Adipocyte (in vitro differentiated cells): Measurements from ENCODE around the gene MPP1.
"Not testable (repeated sequence)": the region's sequence is repeated elsewhere in the genome, so short reads cannot be mapped to it uniquely, and the experiment has no call there.

Source experiments
- DNase-seq: peaks from one replicate; pipeline ENCODE4 v3.0.0-alpha.2; 2015; ENCODE audit warnings: low read depth
- H3K27me3 ChIP-seq: replicated peaks from 2 replicates; pipeline ENCODE4 v1.7.0; 2013; ENCODE audit warnings: mild to moderate bottlenecking, low read length, moderate library complexity; ENCODE audit not compliant: control insufficient read depth, insufficient read depth
- H3K36me3 ChIP-seq: 2 replicates; pipeline ENCODE4 v1.7.0; 2013; ENCODE audit warnings: low read length, mild to moderate bottlenecking, moderate library complexity; ENCODE audit not compliant: control insufficient read depth, insufficient read depth, severe bottlenecking
- H3K4me1 ChIP-seq: 2 replicates; pipeline ENCODE4 v1.7.0; 2013; ENCODE audit warnings: mild to moderate bottlenecking, low read length, moderate library complexity; ENCODE audit not compliant: control insufficient read depth, insufficient read depth
- H3K4me3 ChIP-seq: 2 replicates; pipeline ENCODE4 v1.7.0; 2013; ENCODE audit warnings: mild to moderate bottlenecking, low read length, moderate library complexity
- H3K9ac ChIP-seq: 2 replicates; pipeline ENCODE4 v1.7.0; 2013; ENCODE audit warnings: mild to moderate bottlenecking, low read length, moderate library complexity
- H3K9me3 ChIP-seq: 2 replicates; pipeline ENCODE4 v1.7.0; 2013; ENCODE audit warnings: mild to moderate bottlenecking, low read length, moderate library complexity; ENCODE audit not compliant: control insufficient read depth

MPP1 gene

DNA sequence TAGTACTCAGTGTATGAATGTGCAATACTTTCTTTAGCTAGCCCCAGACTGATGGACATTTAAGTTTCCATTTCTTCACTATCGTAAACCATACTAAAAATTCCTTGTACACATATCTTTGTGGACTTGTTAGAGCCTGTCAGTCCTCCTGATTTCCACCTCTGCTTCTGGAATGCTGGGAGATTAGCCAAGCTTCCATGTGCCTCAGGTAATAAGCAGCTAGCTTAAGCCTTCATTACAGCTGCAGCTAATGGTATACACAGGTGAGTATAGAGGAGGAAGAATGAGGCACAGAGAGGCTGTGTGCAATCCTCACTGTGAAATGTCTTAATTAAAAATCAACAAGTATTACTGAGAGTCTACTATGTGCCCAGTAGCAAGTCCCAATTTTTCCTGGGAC is 19.4 kb upstream of the MPP1 start:
- H3K27me3 ChIP-seq = no peaks in the 10 kb centered on the region
- no peaks in the 10 kb centered on the region for H3K36me3 ChIP-seq
- no peaks in the 10 kb centered on the region for H3K4me1 ChIP-seq
- no peak overlapping the region for H3K9ac ChIP-seq
- DNase-seq = no peak
- no peak overlapping the region for H3K4me3 ChIP-seq
- no peaks in the 10 kb centered on the region for H3K9me3 ChIP-seq

DNA sequence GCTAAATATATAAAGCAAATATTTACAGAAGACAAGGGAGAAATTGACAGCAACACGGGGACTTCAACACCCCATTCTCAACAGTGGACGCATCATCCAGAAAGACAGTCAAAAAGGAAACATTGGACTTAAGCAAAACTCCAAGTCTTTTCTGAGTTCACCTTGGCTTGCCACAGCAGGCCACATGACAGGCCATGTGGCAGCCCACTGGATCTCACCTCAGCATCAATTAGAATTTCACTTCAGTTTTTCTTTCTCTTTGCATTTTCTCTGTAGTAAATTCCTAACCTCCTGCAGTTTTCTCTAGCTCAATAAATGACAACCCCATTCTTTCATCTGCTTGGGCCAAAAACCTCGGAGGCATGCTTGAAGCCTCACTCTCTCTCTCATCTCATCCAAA is 16.7 kb upstream of the MPP1 start:
- no peak overlapping the region for H3K4me3 ChIP-seq

DNA sequence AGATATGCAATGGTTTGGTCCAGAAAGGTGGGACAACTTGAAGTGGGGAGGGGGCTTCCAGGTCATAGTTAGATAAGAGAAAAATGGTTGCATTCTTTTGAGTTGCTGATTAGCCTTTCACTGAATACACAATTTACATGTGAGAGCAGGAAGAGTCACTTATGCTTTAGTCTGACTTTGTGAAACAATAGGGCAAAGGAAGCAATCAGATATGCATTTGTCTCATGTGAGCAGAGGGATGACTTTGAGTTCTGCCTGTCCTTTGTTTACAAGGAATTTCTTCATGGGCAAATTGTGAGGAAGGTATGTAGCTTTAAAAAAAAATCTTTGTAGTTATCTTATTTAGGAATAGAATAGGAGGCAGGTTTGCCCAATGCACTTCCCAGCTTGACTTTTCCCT is 16.2 kb upstream of the MPP1 start:
- no peaks in the 10 kb centered on the region for H3K9me3 ChIP-seq
- H3K9ac ChIP-seq = no peak overlapping the region
- H3K4me1 ChIP-seq = no peaks in the 10 kb centered on the region
- H3K4me3 ChIP-seq = no peak overlapping the region
- H3K36me3 ChIP-seq = no peaks in the 10 kb centered on the region
- H3K27me3 ChIP-seq = no peaks in the 10 kb centered on the region
- DNase-seq = no peak

More for the DNA sequence above, 16.7 kb upstream of the MPP1 start:
- H3K36me3 ChIP-seq = no peaks in the 10 kb centered on the region
- no peaks in the 10 kb centered on the region for H3K9me3 ChIP-seq
- H3K4me1 ChIP-seq = no peaks in the 10 kb centered on the region
- H3K9ac ChIP-seq = no peak overlapping the region
- H3K27me3 ChIP-seq = no peaks in the 10 kb centered on the region
- no peak for DNase-seq

DNA sequence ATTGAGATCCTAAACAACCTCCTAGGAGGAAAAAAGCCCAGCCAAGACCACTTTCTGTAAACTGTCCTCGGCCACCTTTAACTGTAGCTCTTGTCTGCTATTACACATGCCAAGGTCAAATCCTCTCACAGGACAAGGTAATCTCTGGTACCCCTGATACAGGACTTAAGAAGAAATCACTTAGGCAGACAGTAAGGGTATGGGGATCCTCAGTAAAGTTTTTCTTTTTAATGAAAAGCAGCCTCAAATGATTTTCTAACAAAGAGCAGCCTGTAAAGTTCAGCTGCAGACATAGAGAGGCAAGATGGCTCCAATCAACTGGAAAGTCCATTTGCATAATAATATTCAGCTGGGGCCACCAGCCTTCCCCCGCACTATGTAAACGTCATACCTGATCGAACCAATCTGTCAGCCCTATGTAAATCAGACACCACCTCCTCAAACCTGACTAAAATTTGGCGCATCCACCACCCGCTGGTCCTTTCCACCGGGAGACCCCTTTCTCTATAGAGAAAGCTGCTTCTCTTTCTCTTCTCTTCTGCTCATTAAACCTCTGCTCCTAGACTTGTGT is 14.6 kb upstream of the MPP1 start:
- no peaks in the 10 kb centered on the region for H3K4me1 ChIP-seq
- H3K9me3 ChIP-seq = no peaks in the 10 kb centered on the region
- no peaks in the 10 kb centered on the region for H3K36me3 ChIP-seq

DNA sequence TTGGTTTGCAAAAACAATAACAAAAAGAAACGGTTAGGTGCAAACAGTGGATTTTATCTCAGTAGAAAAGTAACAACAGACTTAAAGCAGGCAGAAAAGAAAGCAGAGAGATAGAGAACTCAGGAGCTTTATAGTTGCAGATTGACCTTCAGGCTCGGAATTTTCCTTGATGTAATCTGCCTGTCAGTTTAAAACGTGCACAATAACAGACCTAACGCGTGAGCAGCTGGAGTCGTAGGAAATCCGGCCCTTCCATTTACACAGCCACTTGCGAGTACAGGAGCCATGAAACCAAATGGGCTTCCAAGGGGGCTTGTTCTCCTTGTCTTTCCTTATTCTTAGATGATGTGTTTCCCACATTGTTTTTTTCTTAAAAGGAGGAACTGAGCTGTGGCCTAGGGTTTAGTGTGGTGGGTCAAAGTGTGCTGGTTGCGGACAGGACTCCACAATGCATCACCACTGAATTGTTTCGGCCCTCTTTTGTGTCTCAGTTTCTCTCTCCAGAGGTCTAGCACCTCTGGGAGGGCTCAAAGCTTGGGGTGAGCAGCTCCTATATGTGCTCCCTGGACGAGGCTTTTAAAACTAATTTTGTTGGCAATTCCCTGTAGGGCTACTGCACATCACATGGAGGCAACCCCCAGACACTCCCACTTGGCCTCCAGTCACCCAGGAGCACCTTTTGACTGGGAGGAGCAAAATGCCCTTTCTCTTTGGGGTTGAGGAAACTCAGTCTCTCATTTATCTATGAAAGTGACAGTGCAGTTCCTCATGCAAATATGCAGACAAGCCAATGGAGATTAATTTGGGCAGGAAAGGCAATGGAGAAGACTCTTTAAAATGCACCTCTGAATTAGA is 13.9 kb upstream of the MPP1 start:
- Histone ChIP-seq H3K27me3 (no peaks in the 10 kb centered on the region), H3K9ac (no peak overlapping the region), H3K36me3 (no peaks in the 10 kb centered on the region), H3K4me3 (no peak overlapping the region), H3K9me3 (no peaks in the 10 kb centered on the region), H3K4me1 (no peaks in the 10 kb centered on the region)
- DNase-seq = no peak

More for the DNA sequence above, 14.6 kb upstream of the MPP1 start:
- Histone ChIP-seq H3K4me3 (no peak overlapping the region), H3K9ac (no peak overlapping the region), H3K27me3 (no peaks in the 10 kb centered on the region)
- no peak for DNase-seq

DNA sequence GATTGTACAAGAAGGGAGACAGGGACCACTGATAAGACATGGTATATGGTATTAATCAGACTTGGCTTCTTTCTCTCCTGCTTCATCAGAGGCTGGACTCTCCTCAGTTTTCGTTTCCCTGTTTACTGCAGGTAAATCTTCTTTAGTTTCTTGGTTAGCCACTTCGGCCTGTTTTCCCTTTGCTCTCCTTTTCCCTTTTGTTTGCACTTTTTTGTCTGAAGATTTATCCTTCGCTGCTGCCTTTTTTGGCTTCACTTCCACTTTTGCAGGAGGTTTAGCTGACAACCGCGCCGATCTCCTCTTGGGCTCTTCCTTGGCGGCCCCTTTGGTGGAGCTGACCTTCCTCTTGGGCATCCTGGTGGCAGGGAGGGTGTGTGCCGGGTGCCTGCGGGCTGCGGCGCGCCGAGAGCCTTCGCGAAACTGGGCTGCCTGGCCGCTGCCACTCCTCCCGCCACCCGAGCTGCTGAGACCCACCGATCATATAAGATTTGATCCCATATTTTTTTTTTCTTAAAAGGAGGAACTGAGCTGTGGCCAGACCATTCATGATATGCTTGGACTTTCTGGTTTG is 11.8 kb upstream of the MPP1 start:
- H3K9ac ChIP-seq, DNase-seq, H3K4me1 ChIP-seq, H3K36me3 ChIP-seq, H3K4me3 ChIP-seq, H3K27me3 ChIP-seq, H3K9me3 ChIP-seq: not testable (repeated sequence)

DNA sequence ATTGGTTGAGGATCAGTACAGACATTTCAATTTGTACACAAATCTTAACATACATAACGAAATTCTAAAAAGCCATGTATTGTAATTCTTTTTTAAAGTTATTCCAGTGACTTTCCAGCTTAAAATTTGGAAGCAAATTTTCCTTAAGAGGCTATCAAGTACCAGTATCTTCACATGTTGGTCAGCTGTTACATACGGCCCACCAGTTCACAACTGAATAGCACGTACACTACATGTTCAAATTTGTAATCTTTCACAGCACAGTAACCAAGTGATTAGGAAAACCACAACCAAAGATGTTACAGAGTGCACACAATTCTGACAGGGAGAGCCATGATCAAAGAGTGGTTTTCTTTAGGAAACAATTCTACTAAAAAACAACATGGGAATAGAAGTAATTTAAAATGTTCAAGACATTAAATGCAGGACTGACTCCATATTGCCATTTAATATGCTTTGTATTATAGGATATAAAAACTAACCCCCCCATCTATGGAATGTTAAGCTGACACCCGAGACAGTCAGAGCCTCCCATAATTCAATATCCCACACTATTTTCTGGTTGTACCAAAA is 11.1 kb upstream of the MPP1 start:
- H3K9me3 ChIP-seq, H3K4me3 ChIP-seq, H3K27me3 ChIP-seq: not testable (repeated sequence)

DNA sequence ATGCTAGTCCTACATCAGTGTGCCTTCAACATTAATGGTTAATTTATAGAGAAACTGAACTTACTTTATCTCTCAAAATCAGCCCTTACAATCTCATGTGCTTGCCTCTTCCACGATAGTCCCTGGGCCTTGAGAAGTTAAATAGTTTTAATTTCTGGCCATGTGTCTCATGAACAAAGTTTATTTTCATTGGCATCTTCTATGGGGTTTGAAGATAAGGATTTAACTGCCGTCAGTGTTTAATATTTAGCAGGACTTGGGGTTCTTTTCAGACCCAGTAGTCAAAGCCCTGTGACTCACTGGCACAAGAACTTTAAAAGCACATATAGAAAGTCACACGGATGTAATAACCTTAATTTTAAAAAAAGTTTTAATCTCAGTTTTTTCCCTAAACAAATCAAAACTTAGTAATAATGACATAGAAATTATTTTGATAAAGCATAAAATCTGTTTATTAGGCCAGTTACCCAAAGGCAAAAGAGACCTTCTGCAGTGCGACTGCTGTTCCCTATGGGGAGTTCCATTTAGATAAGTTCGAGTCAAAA is 10.1 kb upstream of the MPP1 start:
- Histone ChIP-seq H3K9me3 (no peaks in the 10 kb centered on the region), H3K9ac (no peak overlapping the region), H3K27me3 (no peaks in the 10 kb centered on the region), H3K36me3 (no peaks in the 10 kb centered on the region), H3K4me1 (no peaks in the 10 kb centered on the region), H3K4me3 (no peak overlapping the region)
- DNase-seq = peak; percentile 38

More for the DNA sequence above, 11.1 kb upstream of the MPP1 start:
- not testable (repeated sequence) for H3K36me3 ChIP-seq, H3K9ac ChIP-seq, DNase-seq, H3K4me1 ChIP-seq

DNA sequence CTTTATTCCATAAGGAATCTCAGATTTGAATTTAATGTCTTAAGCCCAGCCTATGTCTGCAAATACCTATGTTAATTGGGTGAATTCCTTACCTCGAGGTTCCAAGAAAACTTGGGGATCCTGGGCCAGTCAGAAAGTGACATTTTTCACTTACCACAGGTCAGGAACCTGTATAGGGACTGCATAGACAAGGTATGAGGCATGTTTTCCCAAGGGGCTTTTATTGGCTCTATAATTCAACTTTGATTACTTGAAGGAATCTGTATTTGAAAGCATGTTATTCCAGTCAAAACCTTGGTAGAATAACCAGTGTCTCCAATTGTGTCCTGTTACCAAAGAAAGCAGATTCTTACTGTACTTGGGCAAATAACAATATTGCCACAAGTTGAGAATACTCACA is 8.5 kb upstream of the MPP1 start:
- H3K9me3 ChIP-seq = no peaks in the 10 kb centered on the region
- DNase-seq = no peak
- no peaks in the 10 kb centered on the region for H3K4me1 ChIP-seq
- no peaks in the 10 kb centered on the region for H3K27me3 ChIP-seq
- H3K4me3 ChIP-seq = no peak overlapping the region
- H3K9ac ChIP-seq = no peak overlapping the region
- H3K36me3 ChIP-seq = no peaks in the 10 kb centered on the region

DNA sequence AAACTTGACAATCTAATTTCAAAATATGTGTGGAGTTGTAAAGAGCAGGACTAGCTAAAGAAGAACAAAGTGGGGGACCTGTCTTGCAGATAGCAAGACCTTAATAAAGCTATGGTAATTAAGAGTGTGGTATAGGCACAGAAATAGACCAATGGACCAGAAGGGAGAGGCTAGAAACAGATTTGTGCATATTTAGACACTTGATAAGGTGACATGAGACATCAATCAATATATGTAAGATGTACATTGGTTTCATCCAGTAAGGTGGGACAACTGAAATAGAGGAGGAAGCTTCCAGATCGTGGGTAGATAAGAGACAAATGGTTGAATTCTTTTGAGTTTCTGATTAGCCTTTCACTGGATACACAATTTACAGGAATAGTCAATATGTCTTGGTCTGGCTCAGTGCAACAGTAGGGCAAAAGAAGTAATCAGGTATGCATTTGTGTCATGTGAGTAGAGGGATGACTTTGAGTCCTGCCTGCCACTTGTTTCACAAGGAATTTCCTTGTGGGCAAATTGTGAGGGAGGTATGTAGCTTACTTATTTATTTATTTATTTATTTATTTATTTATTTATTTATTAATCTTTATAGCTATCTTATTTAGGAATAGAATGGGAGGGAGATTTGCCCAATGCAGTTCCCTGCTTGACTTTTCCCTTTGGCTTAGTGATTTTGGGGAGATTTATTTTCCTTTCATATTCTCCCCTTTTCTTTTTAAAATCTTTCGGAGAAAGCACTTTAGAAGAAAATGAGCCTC is 7.2 kb upstream of the MPP1 start:
- no peaks in the 10 kb centered on the region for H3K27me3 ChIP-seq
- no peak overlapping the region for H3K4me3 ChIP-seq
- no peak for DNase-seq
- no peaks in the 10 kb centered on the region for H3K36me3 ChIP-seq
- no peak overlapping the region for H3K9ac ChIP-seq
- no peaks in the 10 kb centered on the region for H3K4me1 ChIP-seq
- H3K9me3 ChIP-seq = peaks cover under 1% of the 10 kb centered on the region
